Measurements from ENCODE around the gene GLUL.

- TF ChIP-seq TAF1 (IDR thresholded peaks at IDR 0.05; ENCODE audit: low read depth, low read length) (no peak), POLR2A (IDR thresholded peaks at IDR 0.05; ENCODE audit: low read depth, low read length) (no peak), SPI1 (IDR thresholded peaks at IDR 0.05; ENCODE audit: low read depth, low read length) (no peak), POLR2AphosphoS5 (IDR thresholded peaks at IDR 0.05; ENCODE audit: low read depth, low read length) (no peak), PAX5 (IDR thresholded peaks at IDR 0.05; ENCODE audit: insufficient read depth, low read length, severe bottlenecking) (no peak), POU2F2 (IDR thresholded peaks at IDR 0.05; ENCODE audit: low read depth, low read length) (no peak)
These were observed 33.7 kb downstream of the GLUL start for GRCh38 chr1:182357913-182358312.

Data from GM12891 (cell line).